HG02759 (cell line): Measurements from ENCODE around the gene RGCC.
"Not testable (repeated sequence)": the region's sequence is repeated elsewhere in the genome, so short reads cannot be mapped to it uniquely, and the experiment has no call there.

Experiments used
- ATAC-seq: cut with Tn5 transposase; IDR thresholded peaks from one replicate; pipeline ENCODE4 v1.9.1; 2021; ENCODE audit warnings: mild to moderate bottlenecking, moderate library complexity; ENCODE audit not compliant: unreplicated experiment

RGCC gene

GRCh38 chr13:41488124-41488523 is 30.8 kb downstream of the RGCC start:
- no peak for ATAC-seq

- ATAC-seq = no peak
Observed at GRCh38 chr13:41490371-41491015, 33.1 kb downstream of the RGCC start.

GRCh38 chr13:41491436-41491835 is 34.1 kb downstream of the RGCC start:
- no peak for ATAC-seq

- ATAC-seq = peak; percentile 65
Observed at GRCh38 chr13:41492432-41493260, 35.3 kb downstream of the RGCC start.

DNA sequence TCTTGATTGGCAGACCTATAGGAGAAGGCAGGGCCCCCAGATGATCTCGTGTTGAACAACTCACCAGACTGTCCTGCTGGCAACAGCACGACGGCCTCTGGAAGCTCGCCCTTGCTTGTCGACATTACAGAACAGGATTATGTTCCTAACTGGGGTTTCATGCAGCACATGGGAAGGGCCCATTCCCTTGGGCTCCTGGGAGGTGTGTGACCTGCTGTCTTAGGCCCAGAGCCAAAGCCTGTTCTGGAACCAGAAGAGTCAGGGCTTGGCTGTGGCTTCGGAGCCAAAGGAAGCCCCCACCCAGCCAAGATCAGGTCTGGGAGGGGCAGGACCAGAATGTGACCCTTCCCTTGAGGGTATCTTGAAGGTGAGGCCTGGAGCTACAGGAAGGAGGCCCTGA is 36.9 kb downstream of the RGCC start:
- no peak for ATAC-seq

DNA sequence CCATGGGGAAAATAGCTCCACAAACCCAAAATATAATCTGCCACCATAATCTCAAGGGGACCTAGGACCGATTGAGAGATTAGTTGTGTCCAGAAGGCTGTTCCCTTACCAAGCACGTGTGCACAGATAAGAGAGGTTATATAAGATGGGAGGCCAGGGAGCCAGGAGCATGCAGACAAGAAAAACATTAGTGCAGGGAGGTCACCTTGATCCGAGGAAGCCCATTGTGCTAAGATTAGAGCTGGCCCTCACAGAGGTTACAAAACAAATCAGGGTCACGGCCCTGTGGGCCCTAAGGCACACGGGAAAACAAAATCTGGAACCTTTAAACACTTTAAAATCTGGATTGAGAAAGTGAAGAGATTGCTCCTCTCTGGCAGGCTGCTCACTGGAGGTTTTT is 37.7 kb downstream of the RGCC start:
- no peak for ATAC-seq

GRCh38 chr13:41496420-41497234 is 39.3 kb downstream of the RGCC start:
- ATAC-seq = no peak

DNA sequence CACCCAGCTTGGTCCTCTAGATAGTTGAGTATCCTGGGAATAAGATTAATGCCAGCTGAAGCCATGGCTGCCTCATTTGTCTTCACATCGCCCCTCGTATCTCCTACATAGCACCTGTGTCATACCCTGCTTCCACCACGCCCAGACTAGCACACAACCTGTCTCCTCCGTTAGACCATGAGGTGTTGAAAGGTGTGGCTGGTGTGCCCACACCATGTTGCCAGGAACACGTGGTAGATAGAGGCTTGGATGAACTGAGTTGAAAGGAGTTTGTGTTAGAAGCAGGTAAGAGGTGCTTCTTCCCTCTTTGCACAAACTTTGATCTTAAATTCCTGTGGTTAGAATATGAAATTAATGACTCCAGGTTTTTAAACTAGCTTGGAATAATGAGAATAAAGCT is 40.1 kb downstream of the RGCC start:
- no peak for ATAC-seq

GRCh38 chr13:41499452-41499851 is 42.1 kb downstream of the RGCC start:
- no peak for ATAC-seq

GRCh38 chr13:41500511-41500910 is 43.2 kb downstream of the RGCC start:
- ATAC-seq = no peak

GRCh38 chr13:41501281-41501680 is 43.9 kb downstream of the RGCC start:
- no peak for ATAC-seq

- ATAC-seq = peak; percentile 9
Observed at GRCh38 chr13:41502031-41502430, 44.7 kb downstream of the RGCC start.

DNA sequence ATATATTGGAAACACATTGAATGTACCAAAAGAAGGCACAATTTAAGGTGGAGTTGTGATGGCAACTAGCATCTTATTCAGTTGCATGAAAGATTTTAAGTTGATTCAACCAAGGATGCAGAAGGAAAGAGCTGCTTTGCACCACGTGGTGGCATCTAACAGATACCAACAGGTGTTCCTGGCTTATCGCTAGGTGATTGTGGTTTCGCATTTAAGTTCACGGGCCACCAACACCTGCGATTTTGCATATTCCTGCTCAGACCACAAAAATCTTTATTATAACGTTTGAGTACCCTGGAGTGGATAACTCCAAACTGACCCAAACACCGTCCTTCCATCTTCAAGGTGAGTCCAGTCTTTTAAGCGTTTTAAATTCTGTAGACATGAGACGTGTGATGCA is 45.3 kb downstream of the RGCC start:
- peak; percentile 83 for ATAC-seq

DNA sequence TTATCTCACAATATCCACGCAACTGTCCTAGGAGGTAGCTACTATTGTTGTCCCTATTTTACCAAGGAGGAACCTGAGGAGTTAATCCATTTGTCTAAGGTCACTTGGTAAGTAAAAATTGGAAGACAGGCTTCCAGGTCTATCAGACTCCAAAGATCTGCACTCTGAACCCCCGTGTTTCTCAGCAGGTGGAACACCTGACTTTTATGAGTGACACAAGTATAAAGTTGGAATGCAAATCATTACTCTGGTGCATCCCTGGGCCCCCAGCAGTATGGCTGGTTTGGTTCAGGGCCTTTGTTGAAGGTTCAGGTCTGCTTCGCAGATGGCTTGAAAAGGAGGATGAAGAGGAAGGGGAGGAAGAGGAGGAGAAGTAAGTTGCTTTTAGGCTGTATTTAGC is 46.0 kb downstream of the RGCC start:
- no peak for ATAC-seq

- not testable (repeated sequence) for ATAC-seq
Observed at GRCh38 chr13:41504657-41505056, 47.3 kb downstream of the RGCC start.

DNA sequence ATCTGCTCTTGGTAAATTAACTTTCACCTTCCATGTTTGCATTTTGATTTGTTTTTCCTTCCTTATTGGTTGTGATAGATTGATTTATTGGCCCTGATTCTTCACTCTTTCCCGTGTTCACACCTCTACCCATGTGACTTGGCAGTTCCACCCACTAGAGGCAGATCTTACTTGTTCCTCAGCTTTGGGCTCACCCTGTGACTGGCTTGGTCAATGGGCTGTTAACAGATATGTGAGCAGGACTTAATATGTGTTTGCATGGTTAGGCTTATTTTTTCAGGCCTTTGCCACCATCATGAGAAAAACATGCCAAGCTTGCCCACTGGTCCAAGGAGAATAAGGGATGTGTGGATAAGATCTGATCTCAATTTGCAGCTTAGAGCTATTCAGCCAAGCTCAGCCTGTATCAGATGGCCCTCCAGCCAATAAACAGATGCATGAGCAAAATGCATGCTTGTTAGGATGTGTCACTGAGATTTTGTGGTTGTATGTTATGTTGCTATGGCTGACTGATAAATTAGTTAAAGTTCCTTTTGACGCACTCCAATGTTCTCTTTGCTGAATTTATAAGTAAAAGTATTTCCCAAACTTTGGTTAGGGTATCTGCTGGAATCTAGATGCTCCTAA is 48.0 kb downstream of the RGCC start:
- ATAC-seq = no peak

GRCh38 chr13:41506312-41506711 is 49.0 kb downstream of the RGCC start:
- ATAC-seq = no peak

GRCh38 chr13:41509971-41510370 is 52.6 kb downstream of the RGCC start:
- no peak for ATAC-seq

DNA sequence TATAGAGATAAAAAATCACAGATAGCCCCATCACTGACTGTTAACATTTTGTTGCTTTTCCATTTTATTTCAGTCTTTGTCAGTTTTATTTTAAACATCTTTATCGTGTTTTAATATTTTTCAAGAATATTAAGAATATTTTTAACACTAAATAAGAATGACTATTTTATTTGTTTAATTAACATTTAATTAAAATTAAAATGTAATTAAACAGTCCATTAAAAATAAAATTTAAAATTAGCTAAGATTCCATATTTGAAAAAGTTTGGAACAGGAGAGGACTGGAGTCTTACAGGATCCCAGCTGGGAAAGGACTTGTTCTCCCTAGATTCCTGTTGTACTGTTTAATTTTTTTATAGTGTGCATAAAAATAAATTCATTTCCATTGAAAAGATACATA is 54.5 kb downstream of the RGCC start:
- no peak for ATAC-seq

DNA sequence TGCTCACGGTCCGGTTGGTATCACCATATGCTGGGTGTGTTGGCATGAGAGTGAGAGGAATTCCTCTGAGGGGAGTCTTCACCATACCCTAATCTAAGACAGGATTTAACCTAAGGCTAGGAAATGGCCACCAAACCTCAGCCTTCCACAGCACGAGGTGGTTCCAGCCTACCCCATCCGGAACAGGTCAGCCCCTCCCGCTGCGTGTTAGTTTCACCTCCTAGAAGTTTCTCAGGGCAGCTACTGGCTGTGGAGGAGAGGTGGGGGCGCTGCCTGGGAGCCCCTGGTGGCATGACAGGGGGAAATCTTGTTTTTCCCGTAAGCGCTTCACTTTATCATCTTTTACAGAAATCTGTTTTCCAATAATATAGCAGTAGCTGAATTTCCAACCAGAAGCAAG is 55.1 kb downstream of the RGCC start:
- no peak for ATAC-seq

DNA sequence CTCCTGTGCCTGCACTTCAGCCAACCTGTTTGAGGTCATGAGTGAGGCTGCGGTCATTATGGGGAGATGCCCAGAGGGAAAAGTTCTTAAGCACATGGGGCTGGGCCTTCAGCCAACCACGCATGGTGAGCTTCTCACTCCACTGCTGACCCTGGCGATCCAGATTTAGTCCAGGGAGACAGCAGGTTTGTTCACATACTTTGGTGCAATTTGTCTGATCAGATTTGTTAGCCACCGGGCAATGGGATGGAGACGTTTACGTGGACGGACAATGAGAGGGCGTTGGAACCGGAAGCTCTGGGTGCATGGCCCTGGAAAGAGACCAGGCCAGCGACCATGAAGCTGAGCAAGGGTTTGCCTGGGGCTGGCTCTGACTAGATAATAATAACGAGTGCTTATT is 56.2 kb downstream of the RGCC start:
- no peak for ATAC-seq
